ENCODE measurements around the gene C20orf96. TPM values are rescaled to one million over a fixed set of nuclear protein-coding genes. Genes with fewer than 3 reads are reported as not detected.

The C20orf96 gene
- total and polyA plus RNA-seq, 2 of the 4 experiments (the other 2 are of a cell fraction), result 2.0 to 9.8 TPM

- no peak for DNase-seq
- Histone ChIP-seq H3K4me2 (ENCODE audit: low read depth, low read length) (no peak overlapping the region), H3K27ac (ENCODE audit: insufficient read depth, low read length) (no peak overlapping the region), H3K23ac (ENCODE audit: low read depth, low read length) (no peak overlapping the region), H2AK5ac (ENCODE audit: low read depth, low read length) (no peak overlapping the region), H4K91ac (ENCODE audit: insufficient read depth, low read depth, low read length) (no peak overlapping the region), H3K18ac (ENCODE audit: low read depth, low read length) (no peak overlapping the region), H2BK5ac (ENCODE audit: low read depth, low read length, poor library complexity, severe bottlenecking) (no peak overlapping the region), H4K20me1 (ENCODE audit: insufficient read depth, low read length) (no peaks in the 10 kb centered on the region), H3K79me1 (ENCODE audit: low read depth in 1 of 2, low read length in 2 of 2) (no peaks in the 10 kb centered on the region), H3K36me3 (ENCODE audit: control insufficient read depth, insufficient read depth, low read length) (no peaks in the 10 kb centered on the region), H4K8ac (ENCODE audit: low read depth in 2 of 2, low read length in 2 of 2) (no peak overlapping the region), H3K4me1 (ENCODE audit: control insufficient read depth, insufficient read depth, low read length) (no peaks in the 10 kb centered on the region), H3K4me3 (ENCODE audit: insufficient read depth, low read depth, low read length) (no peak overlapping the region), H3K56ac (ENCODE audit: extremely low read depth, insufficient read depth, low read length) (no peak overlapping the region), H2AFZ (replicated peaks; ENCODE audit: low read length, poor library complexity) (no peak overlapping the region), H2BK20ac (ENCODE audit: low read depth, low read length) (no peak overlapping the region), H2AK9ac (replicated peaks; ENCODE audit: low read depth, low read length, poor library complexity) (no peak overlapping the region), H2BK15ac (ENCODE audit: low read depth, low read length) (no peak overlapping the region), H3K4ac (ENCODE audit: low read depth, low read length) (no peak overlapping the region), H3K9me1 (ENCODE audit: insufficient read depth, low read length) (no peaks in the 10 kb centered on the region), H2BK120ac (ENCODE audit: low read depth, low read length) (no peak overlapping the region), H3K9me3 (ENCODE audit: control insufficient read depth, insufficient read depth, low read length) (no peaks in the 10 kb centered on the region), H3K9ac (ENCODE audit: low read depth, low read length) (no peak overlapping the region), H3K14ac (replicated peaks; ENCODE audit: low read depth, low read length) (no peak overlapping the region), H4K5ac (ENCODE audit: low read depth, low read length) (no peak overlapping the region), H3K27me3 (ENCODE audit: control insufficient read depth, insufficient read depth, low read length) (peaks cover 17% of the 10 kb centered on the region)
- ChIA-PET CTCF (no interaction called here), POLR2A (ENCODE audit: unreplicated experiment) (interaction anchor here (0.6 kb wide), 1 partner anchor 70 kb away, joined by 12 read pairs; no protein-coding TSS in a partner anchor)
- intact Hi-C loops (cut with micrococcal nuclease), result no loop called here
- TF ChIP-seq POLR2A (IDR thresholded peaks at IDR 0.05; ENCODE audit: low read depth, low read length) (no peak), RCOR1 (IDR thresholded peaks at IDR 0.05; ENCODE audit: insufficient replicate concordance, low read length) (no peak), RFX5 (IDR thresholded peaks at IDR 0.05; ENCODE audit: low read depth, low read length) (no peak), MXI1 (IDR thresholded peaks at IDR 0.05; ENCODE audit: borderline replicate concordance, low read depth, low read length) (no peak), CEBPB (IDR thresholded peaks at IDR 0.05; ENCODE audit: low read depth, low read length) (no peak), CHD1 (IDR thresholded peaks at IDR 0.05; ENCODE audit: low read depth, low read length) (no peak), NFE2L2 (IDR thresholded peaks at IDR 0.05; ENCODE audit: low read depth, low read length) (no peak)
- in situ Hi-C loops (cut with MboI; ENCODE audit: low sequenced_read_pairs), result no loop called here
- dilution Hi-C loops (cut with HindIII; ENCODE audit: low sequenced_read_pairs, unreplicated experiment), result no loop called here
- BruUV-seq (replicated peaks), result no TSS peak
- WGBS, 2 experiments (ENCODE audit: extremely low coverage in 2 of 2, insufficient read length in 1 of 2), result 51% methylated on average over 2 of the region's 4 CpGs; no CpG with 5 or more reads in 1 of the 2 experiments
- no peak for ATAC-seq (ENCODE audit: low read depth)
Observed at GRCh38 chr20:258269-258858, 32.2 kb downstream of the C20orf96 start.
